Measurements from ENCODE around the gene LRP1.
A peak's percentile ranks its signal among the peaks of the same experiment; 100 is the strongest.

The LRP1 gene

DNA sequence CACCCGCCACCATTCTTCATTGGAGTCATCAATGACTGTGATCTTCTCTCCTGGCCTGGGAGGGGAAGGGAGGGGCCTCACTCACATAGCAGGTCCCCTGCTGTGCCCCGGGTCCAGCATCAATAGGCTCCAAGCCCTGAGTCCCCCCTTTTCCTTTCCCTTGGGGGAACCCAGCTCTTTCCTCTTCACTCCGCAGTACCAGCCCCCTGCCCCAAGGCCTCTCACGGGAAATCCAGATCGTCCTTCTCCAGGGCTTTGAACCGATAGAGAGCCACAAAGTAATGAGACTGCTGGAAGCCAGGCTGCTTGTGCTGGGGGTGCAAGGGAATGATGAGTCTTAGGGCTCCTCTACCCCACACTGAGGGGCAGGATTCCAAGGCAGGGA, 116.0 kb downstream of the LRP1 start:
- no peaks in the 10 kb centered on the region for H3K9me2 ChIP-seq (replicated peaks; ENCODE audit: control insufficient read depth, low read length)
- no peaks in the 10 kb centered on the region for H4K20me1 ChIP-seq (ENCODE audit: control insufficient read depth, insufficient read depth, low read depth, low read length)
- peaks cover 20% of the 10 kb centered on the region for H3K79me2 ChIP-seq (ENCODE audit: control insufficient read depth, low read length)
- no peaks in the 10 kb centered on the region for H3K27me3 ChIP-seq (ENCODE audit: control insufficient read depth, low read length)
- peaks cover 19% of the 10 kb centered on the region for H3F3A ChIP-seq (ENCODE audit: control insufficient read depth, insufficient read depth)
- H3K36me3 ChIP-seq (ENCODE audit: control insufficient read depth, low read length), result peaks cover 21% of the 10 kb centered on the region
- peaks cover 35% of the 10 kb centered on the region for H3K4me1 ChIP-seq (ENCODE audit: control insufficient read depth, low read length)
- TF ChIP-seq, protein P1, sequence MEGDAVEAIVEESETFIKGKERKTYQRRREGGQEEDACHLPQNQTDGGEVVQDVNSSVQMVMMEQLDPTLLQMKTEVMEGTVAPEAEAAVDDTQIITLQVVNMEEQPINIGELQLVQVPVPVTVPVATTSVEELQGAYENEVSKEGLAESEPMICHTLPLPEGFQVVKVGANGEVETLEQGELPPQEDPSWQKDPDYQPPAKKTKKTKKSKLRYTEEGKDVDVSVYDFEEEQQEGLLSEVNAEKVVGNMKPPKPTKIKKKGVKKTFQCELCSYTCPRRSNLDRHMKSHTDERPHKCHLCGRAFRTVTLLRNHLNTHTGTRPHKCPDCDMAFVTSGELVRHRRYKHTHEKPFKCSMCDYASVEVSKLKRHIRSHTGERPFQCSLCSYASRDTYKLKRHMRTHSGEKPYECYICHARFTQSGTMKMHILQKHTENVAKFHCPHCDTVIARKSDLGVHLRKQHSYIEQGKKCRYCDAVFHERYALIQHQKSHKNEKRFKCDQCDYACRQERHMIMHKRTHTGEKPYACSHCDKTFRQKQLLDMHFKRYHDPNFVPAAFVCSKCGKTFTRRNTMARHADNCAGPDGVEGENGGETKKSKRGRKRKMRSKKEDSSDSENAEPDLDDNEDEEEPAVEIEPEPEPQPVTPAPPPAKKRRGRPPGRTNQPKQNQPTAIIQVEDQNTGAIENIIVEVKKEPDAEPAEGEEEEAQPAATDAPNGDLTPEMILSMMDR (IDR thresholded peaks at IDR 0.05; ENCODE audit: low read depth, low read length, poor library complexity, severe bottlenecking), result no peak
- no peak for TF ChIP-seq EZH2phosphoT487 (IDR thresholded peaks at IDR 0.05; ENCODE audit: borderline replicate concordance, low read length)
- 0 out of 2 replicates have a peak overlapping the region, but pooled peaks have one; percentile 98 for H3K27ac ChIP-seq (ENCODE audit: low read depth, low read length)
- peak overlapping the region; percentile 99 for H3K4me2 ChIP-seq (ENCODE audit: low read length)
- H3K9me3 ChIP-seq (ENCODE audit: control insufficient read depth, insufficient read depth, low read length), result no peaks in the 10 kb centered on the region
- peak overlapping the region; percentile 87 for H3K4me3 ChIP-seq (ENCODE audit: low read length)

DNA sequence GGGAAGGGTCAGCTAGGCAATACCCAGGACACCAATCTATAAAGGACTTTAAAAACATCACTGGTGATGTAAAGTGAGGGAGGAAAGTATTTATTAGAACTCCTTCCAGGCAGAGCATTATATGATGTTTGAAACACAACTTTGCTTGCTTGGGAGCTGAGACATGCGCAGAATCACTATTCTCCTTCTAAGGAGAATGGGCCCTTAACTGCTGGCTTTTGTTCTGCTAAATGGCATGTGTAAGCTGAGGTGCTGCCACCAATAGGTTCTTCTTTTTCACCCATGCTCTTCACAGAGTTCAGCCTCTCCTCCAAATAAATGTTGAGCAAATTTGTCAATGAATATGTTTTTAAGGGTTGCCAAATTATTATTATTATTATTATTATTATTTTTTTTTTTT, 118.8 kb downstream of the LRP1 start:
- H3K4me3 ChIP-seq (ENCODE audit: low read length), result no peak overlapping the region
- no peak overlapping the region for H3K4me2 ChIP-seq (ENCODE audit: low read length)
- no peak overlapping the region for H3K27ac ChIP-seq (ENCODE audit: low read depth, low read length)
- H3K4me1 ChIP-seq (ENCODE audit: control insufficient read depth, low read length), result peaks cover 24% of the 10 kb centered on the region
- no peaks in the 10 kb centered on the region for H3K9me3 ChIP-seq (ENCODE audit: control insufficient read depth, insufficient read depth, low read length)
- H3F3A ChIP-seq (ENCODE audit: control insufficient read depth, insufficient read depth), result peaks cover under 1% of the 10 kb centered on the region
- TF ChIP-seq, protein P1 (IDR thresholded peaks at IDR 0.05; ENCODE audit: low read depth, low read length, poor library complexity, severe bottlenecking), result no peak
- TF ChIP-seq EZH2phosphoT487 (IDR thresholded peaks at IDR 0.05; ENCODE audit: borderline replicate concordance, low read length), result no peak
- peaks cover 12% of the 10 kb centered on the region for H3K36me3 ChIP-seq (ENCODE audit: control insufficient read depth, low read length)
- peaks cover 7% of the 10 kb centered on the region for H3K79me2 ChIP-seq (ENCODE audit: control insufficient read depth, low read length)
- H3K9me2 ChIP-seq (replicated peaks; ENCODE audit: control insufficient read depth, low read length), result no peaks in the 10 kb centered on the region
- H4K20me1 ChIP-seq (ENCODE audit: control insufficient read depth, insufficient read depth, low read depth, low read length), result no peaks in the 10 kb centered on the region
- no peaks in the 10 kb centered on the region for H3K27me3 ChIP-seq (ENCODE audit: control insufficient read depth, low read length)

DNA sequence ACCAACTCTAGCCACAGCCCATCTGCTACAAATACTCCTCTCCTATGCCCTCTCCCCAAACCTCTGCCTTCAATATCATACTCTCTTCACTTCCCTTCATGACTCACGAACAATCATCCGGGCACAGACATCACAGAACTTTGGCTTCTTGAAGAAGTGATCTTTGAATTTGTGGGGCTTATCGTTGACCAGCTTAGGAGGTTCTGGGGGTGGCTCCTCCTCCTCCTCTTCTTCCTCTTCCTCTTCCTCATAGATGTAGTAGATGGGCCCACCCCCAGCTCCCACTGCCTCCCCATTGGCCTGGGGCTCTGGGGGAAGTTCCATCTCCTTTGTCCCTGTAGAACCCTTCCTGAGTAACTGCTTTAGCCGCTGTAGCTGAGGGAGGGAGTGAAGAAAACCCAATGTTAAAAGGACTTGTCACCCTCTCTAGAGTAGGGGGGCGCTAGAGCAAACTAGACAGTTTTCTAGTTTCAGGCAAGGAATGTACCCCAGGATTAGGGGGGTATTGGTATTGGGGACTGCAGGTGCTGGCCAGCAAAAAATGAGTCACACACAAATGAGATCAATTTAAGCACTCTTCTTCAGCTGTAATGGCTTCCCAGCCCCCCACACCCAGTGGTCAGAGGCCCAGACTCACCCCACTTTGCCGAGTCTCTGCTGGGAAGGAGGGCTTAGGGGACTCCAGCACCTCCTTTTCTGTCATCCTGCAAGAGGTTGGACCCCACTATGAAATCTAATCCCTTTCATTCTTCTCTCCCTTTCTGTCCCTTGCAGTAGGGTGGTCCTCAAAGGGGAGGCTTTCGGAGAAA, 120.9 kb downstream of the LRP1 start:
- TF ChIP-seq, protein P1 (IDR thresholded peaks at IDR 0.05; ENCODE audit: low read depth, low read length, poor library complexity, severe bottlenecking), result peak; percentile 63
- TF ChIP-seq EZH2phosphoT487 (IDR thresholded peaks at IDR 0.05; ENCODE audit: borderline replicate concordance, low read length), result no peak
- Histone ChIP-seq H3K9me2 (replicated peaks; ENCODE audit: control insufficient read depth, low read length) (no peaks in the 10 kb centered on the region), H3K9me3 (ENCODE audit: control insufficient read depth, insufficient read depth, low read length) (no peaks in the 10 kb centered on the region), H3K4me1 (ENCODE audit: control insufficient read depth, low read length) (peaks cover 17% of the 10 kb centered on the region), H4K20me1 (ENCODE audit: control insufficient read depth, insufficient read depth, low read depth, low read length) (no peaks in the 10 kb centered on the region), H3K36me3 (ENCODE audit: control insufficient read depth, low read length) (peaks cover 12% of the 10 kb centered on the region), H3K79me2 (ENCODE audit: control insufficient read depth, low read length) (peaks cover 3% of the 10 kb centered on the region), H3K27ac (ENCODE audit: low read depth, low read length) (peak overlapping the region; percentile 16), H3K4me2 (ENCODE audit: low read length) (peak overlapping the region; percentile 66), H3K4me3 (ENCODE audit: low read length) (peak overlapping the region; percentile 69), H3F3A (ENCODE audit: control insufficient read depth, insufficient read depth) (0 out of 2 replicates have a peak, but pooled peaks cover 2% of the 10 kb centered on the region), H3K27me3 (ENCODE audit: control insufficient read depth, low read length) (no peaks in the 10 kb centered on the region)

All from DOHH2 (cell line).